H9 (cell line): ENCODE data around the gene COL28A1. TPM values are rescaled to one million over a fixed set of nuclear protein-coding genes. Genes with fewer than 3 reads are reported as not detected.

Experiments
- DNase-seq: peaks from one replicate; pipeline ENCODE4 v3.0.0-alpha.2; 2017
- H2AFZ ChIP-seq: one replicate; pipeline ENCODE4 v1.6.1; 2013; ENCODE audit warnings: mild to moderate bottlenecking, low read length, control low read depth, moderate library complexity
- H2AK5ac ChIP-seq: 2 replicates; pipeline ENCODE4 v1.6.1; 2013; ENCODE audit warnings: low read length, control low read depth, mixed read lengths; ENCODE audit not compliant: insufficient read length
- H2BK120ac ChIP-seq: one replicate; pipeline ENCODE4 v1.6.1; 2013; ENCODE audit warnings: low read depth, mild to moderate bottlenecking, low read length, control low read depth, inconsistent platforms; ENCODE audit not compliant: poor library complexity, severe bottlenecking
- H2BK12ac ChIP-seq: 2 replicates; pipeline ENCODE4 v1.6.1; 2013; ENCODE audit warnings: low read length, control low read depth, mixed read lengths, low read depth; ENCODE audit not compliant: insufficient read length
- H2BK15ac ChIP-seq: 2 replicates; pipeline ENCODE4 v1.6.1; 2013; ENCODE audit warnings: low read depth, low read length, control low read depth
- H2BK20ac ChIP-seq: one replicate; pipeline ENCODE4 v1.6.1; 2013; ENCODE audit warnings: low read depth, mild to moderate bottlenecking, low read length, control low read depth, inconsistent platforms; ENCODE audit not compliant: poor library complexity, severe bottlenecking
- H2BK5ac ChIP-seq: 2 replicates; pipeline ENCODE4 v1.6.1; 2013; ENCODE audit warnings: low read length, control low read depth, mixed read lengths; ENCODE audit not compliant: insufficient read length
- H3K14ac ChIP-seq: 2 replicates; pipeline ENCODE4 v1.6.1; 2013; ENCODE audit warnings: low read length, control low read depth; ENCODE audit not compliant: insufficient read depth
- H3K18ac ChIP-seq: 2 replicates; pipeline ENCODE4 v1.6.1; 2013; ENCODE audit warnings: low read depth, mild to moderate bottlenecking, mixed read lengths, low read length, control low read depth; ENCODE audit not compliant: insufficient read length
- H3K23ac ChIP-seq: 2 replicates; pipeline ENCODE4 v1.6.1; 2013; ENCODE audit warnings: low read length, control low read depth, mixed read lengths, low read depth; ENCODE audit not compliant: insufficient read length
- H3K23me2 ChIP-seq: 2 replicates; pipeline ENCODE4 v1.6.1; 2013; ENCODE audit warnings: low read depth, mild to moderate bottlenecking, mixed read lengths, low read length, control low read depth; ENCODE audit not compliant: insufficient read length, poor library complexity, severe bottlenecking
- H3K27ac ChIP-seq: 2 replicates; pipeline ENCODE4 v1.5.1; 2013; ENCODE audit warnings: low read length, control low read depth, mixed read lengths, low read depth; ENCODE audit not compliant: insufficient read length
- H3K27me3 ChIP-seq: 2 replicates; pipeline ENCODE4 v1.6.1; 2013; ENCODE audit warnings: low read length, control low read depth, inconsistent platforms; ENCODE audit not compliant: insufficient read depth
- H3K4ac ChIP-seq: 2 replicates; pipeline ENCODE4 v1.6.1; 2013; ENCODE audit warnings: low read depth, mild to moderate bottlenecking, control low read depth, inconsistent platforms, low read length, moderate library complexity
- H3K4me1 ChIP-seq: 2 replicates; pipeline ENCODE4 v1.6.1; 2013; ENCODE audit warnings: low read length, control low read depth, inconsistent platforms; ENCODE audit not compliant: insufficient read depth
- H3K4me2 ChIP-seq: 2 replicates; pipeline ENCODE4 v1.6.1; 2013; ENCODE audit warnings: low read length, control low read depth, mixed read lengths; ENCODE audit not compliant: insufficient read length, insufficient read depth
- H3K56ac ChIP-seq: 2 replicates; pipeline ENCODE4 v1.6.1; 2013; ENCODE audit warnings: low read depth, mild to moderate bottlenecking, mixed read lengths, low read length, control low read depth; ENCODE audit not compliant: insufficient read length
- H3K79me1 ChIP-seq: 2 replicates; pipeline ENCODE4 v1.6.1; 2013; ENCODE audit warnings: low read depth, mild to moderate bottlenecking, moderate library complexity, low read length, control low read depth, inconsistent platforms; ENCODE audit not compliant: insufficient read depth, poor library complexity, severe bottlenecking
- H3K79me2 ChIP-seq: 2 replicates; pipeline ENCODE4 v1.6.1; 2013; ENCODE audit warnings: low read length, control low read depth, inconsistent platforms; ENCODE audit not compliant: insufficient read depth
- H3K9ac ChIP-seq: 2 replicates; pipeline ENCODE4 v1.6.1; 2013; ENCODE audit warnings: low read length, control low read depth, mixed read lengths; ENCODE audit not compliant: insufficient read length; ENCODE audit errors: extremely low read depth
- H3K9me3 ChIP-seq: one replicate; pipeline ENCODE4 v1.6.1; 2013; ENCODE audit warnings: low read depth, low read length, inconsistent platforms; ENCODE audit not compliant: control insufficient read depth
- H3T11ph ChIP-seq: one replicate; pipeline ENCODE4 v1.6.1; 2013; ENCODE audit warnings: mild to moderate bottlenecking, low read length, control low read depth, inconsistent platforms
- H4K20me1 ChIP-seq: one replicate; pipeline ENCODE4 v1.6.1; 2013; ENCODE audit not compliant: control insufficient read depth, insufficient read length, insufficient read depth
- H4K5ac ChIP-seq: 2 replicates; pipeline ENCODE4 v1.6.1; 2013; ENCODE audit warnings: low read depth, mild to moderate bottlenecking, mixed read lengths, low read length, control low read depth; ENCODE audit not compliant: insufficient read length
- H4K8ac ChIP-seq: replicated peaks from 2 replicates; pipeline ENCODE4 v1.6.1; 2013; ENCODE audit warnings: low read length, control low read depth, mixed read lengths, low read depth; ENCODE audit not compliant: insufficient read length
- H4K91ac ChIP-seq: 2 replicates; pipeline ENCODE4 v1.6.1; 2013; ENCODE audit warnings: low read depth, mild to moderate bottlenecking, moderate library complexity, mixed read lengths, low read length, control low read depth; ENCODE audit not compliant: insufficient read length
- H3K27ac Mint-ChIP-seq, 3 experiments: 2 replicates in 2 of 3; 3 replicates in 1 of 3; pipeline ENCODE4 v1.8.0; 2020 to 2021; ENCODE audit warnings: mixed read lengths in 3 of 3, mild to moderate bottlenecking in 1 of 3, moderate library complexity in 1 of 3
- H3K27me3 Mint-ChIP-seq: 2 replicates; pipeline ENCODE4 v1.8.0; 2021; ENCODE audit warnings: low read depth, mild to moderate bottlenecking, moderate library complexity, mixed read lengths
- H3K36me3 Mint-ChIP-seq, 3 experiments: 2 replicates in 2 of 3; 3 replicates in 1 of 3; pipeline ENCODE4 v1.8.0; 2020 to 2021; ENCODE audit warnings: low read depth in 3 of 3, mixed read lengths in 3 of 3; ENCODE audit not compliant: insufficient read depth in 1 of 3
- H3K4me1 Mint-ChIP-seq, 2 experiments: 2 replicates each; pipeline ENCODE4 v1.8.0; 2020; ENCODE audit warnings: mixed read lengths in 2 of 2
- H3K4me3 Mint-ChIP-seq, 2 experiments: 2 replicates in 1 of 2; 3 replicates in 1 of 2; pipeline ENCODE4 v1.8.0; 2020 to 2021; ENCODE audit warnings: mild to moderate bottlenecking in 2 of 2, mixed read lengths in 2 of 2, moderate library complexity in 1 of 2
- H3K9me3 Mint-ChIP-seq, 2 experiments: 2 replicates in 1 of 2; 3 replicates in 1 of 2; pipeline ENCODE4 v1.8.0; 2020; ENCODE audit warnings: mild to moderate bottlenecking in 2 of 2, mixed read lengths in 2 of 2, moderate library complexity in 1 of 2
- CTCF ChIP-seq: fragments of 200-600 bp; sonication (generic); conservative IDR thresholded peaks from 3 replicates; pipeline ENCODE4 v1.8.0; 2021; ENCODE audit warnings: antibody characterized with exemption, mild to moderate bottlenecking
- WGBS: extraction: QIAGEN DNeasy Blood & Tissue Kit; methylation state at CpG from one replicate; pipeline ENCODE4 v1.1.7; 2013; ENCODE audit warnings: missing lambda C conversion rate, low lambda C conversion rate, mixed read lengths; ENCODE audit not compliant: insufficient read length; ENCODE audit errors: extremely low coverage; 5-methylcytosine and 5-hydroxymethylcytosine counted together
- total RNA-seq: library from RNA; stranded (reverse); gene quantifications from 2 replicates; pipeline ENCODE4 v1.2.1, GENCODE V29; 2021

The COL28A1 gene
- total RNA-seq, 1 experiment from 2014 or later, result 0.66 TPM

- Histone ChIP-seq H4K20me1 (no peaks in the 10 kb centered on the region), H2BK20ac (no peak overlapping the region), H2BK15ac (no peak overlapping the region), H3K27me3 (no peaks in the 10 kb centered on the region), H2BK12ac (no peak overlapping the region), H3K23ac (no peak overlapping the region), H2BK5ac (no peak overlapping the region), H3K79me1 (no peaks in the 10 kb centered on the region), H3K56ac (no peak overlapping the region), H4K5ac (no peak overlapping the region), H4K91ac (no peak overlapping the region), H3K14ac (no peak overlapping the region), H3K9ac (no peak overlapping the region), H3K79me2 (no peaks in the 10 kb centered on the region), H3K4me1 (no peaks in the 10 kb centered on the region), H2BK120ac (no peak overlapping the region), H3K4ac (no peak overlapping the region), H3K18ac (no peak overlapping the region), H4K8ac (no peak overlapping the region), H3K4me2 (no peak overlapping the region), H2AFZ (no peak overlapping the region), H3T11ph (no peak overlapping the region), H3K27ac (no peak overlapping the region), H3K23me2 (no peaks in the 10 kb centered on the region), H3K9me3 (no peaks in the 10 kb centered on the region), H2AK5ac (no peak overlapping the region)
- Mint-ChIP-seq H3K36me3 (peaks cover 0 to 12% (median 0%) of the 10 kb centered on the region in 3 experiments; a peak in 3 of 7 replicates), H3K27ac (no peak overlapping the region), H3K9me3 (peaks cover 25 to 29% of the 10 kb centered on the region in 2 experiments; a peak in 4 of 5 replicates), H3K27me3 (no peaks in the 10 kb centered on the region), H3K4me3 (no peak overlapping the region), H3K4me1 (no peaks in the 10 kb centered on the region)
- TF ChIP-seq CTCF, result no peak
- no CpG with 5 or more reads among the region's 2 CpGs for WGBS
- no peak for DNase-seq
Measured at GRCh38 chr7:7481802-7482201, 53.9 kb downstream of the COL28A1 start.
